GM12874 (cell line): ENCODE measurements around the gene PNCK.

Experiments used
- CTCF ChIP-seq: IDR thresholded peaks from 2 replicates; pipeline ENCODE4 v1.5.1; 2011; ENCODE audit warnings: low read depth, mild to moderate bottlenecking, control low read depth, low read length, moderate library complexity; ENCODE audit not compliant: insufficient read depth

PNCK gene

DNA sequence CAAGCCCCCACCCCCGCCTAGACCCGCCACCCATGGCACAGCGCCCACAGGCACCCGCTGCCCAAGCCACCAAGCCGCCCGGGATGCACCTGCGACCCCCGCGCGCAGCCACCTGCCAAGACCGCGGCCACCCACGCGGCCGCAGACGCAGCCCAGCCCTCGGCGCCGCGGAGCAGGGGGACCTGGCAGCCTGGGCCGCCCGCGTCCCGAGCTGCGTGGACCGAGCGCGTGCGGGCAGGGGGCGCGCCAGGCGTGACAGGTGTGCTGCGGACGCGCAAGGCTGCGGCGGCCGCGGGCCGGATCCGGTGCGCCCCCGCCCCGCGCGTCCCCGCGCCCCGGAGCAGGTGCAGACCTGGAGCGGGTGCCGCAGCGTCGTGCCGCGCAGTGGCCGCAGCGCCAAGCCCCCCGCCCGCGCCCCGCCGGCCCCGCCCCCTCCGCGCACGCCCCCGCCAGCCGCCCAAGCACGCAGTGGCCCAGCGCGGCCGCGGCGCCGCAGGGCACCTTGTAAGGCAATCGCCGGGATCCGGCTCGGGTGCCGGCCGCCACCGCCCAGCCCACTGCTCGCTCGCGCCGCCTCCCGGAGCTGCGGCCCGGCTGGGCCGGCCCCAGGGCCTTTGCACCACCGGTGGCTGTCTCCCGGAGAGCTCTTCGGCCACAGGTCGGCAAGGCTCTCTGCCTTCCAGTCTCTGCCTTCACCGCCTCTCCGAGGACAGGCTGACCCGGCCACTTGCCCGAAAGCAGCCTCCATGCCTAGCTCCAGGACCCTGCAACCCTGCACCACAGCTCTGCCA, at the start of gene PNCK:
Gene PNCK, minus strand, starts transcription at position 386 of the 791 bp plus-strand sequence. CDS start 737 bp downstream, outside the sequence.
- TF ChIP-seq CTCF: no peak

- TF ChIP-seq CTCF: no peak
Measured at GRCh38 chrX:153722704-153723350, 49.2 kb upstream of the PNCK start.

- no peak for TF ChIP-seq CTCF
Measured at GRCh38 chrX:153719701-153720100, 46.1 kb upstream of the PNCK start.

- TF ChIP-seq CTCF: no peak
Measured at GRCh38 chrX:153719238-153719637, 45.6 kb upstream of the PNCK start.

GRCh38 chrX:153717445-153717844, 43.8 kb upstream of the PNCK start:
- TF ChIP-seq CTCF: no peak

DNA sequence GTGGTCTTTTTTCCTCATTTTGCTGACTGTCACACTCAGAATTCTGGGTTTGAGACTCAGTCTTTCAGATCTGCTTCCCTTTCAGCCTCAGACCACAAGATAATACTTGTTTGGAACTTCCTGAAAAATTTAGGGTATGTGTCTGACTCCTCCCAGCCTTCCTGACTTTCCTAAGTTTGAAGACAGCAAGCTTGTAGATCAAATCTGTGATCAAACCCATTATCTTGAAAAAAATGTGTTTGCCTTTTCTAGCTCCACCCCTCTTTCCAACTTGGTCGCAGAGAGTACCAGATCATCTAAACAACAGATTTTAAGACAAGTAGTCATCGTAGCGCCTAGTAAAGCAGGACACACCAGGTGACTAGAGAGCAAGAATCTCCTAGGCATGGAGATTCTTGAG, 40.6 kb upstream of the PNCK start:
- no peak for TF ChIP-seq CTCF

GRCh38 chrX:153709726-153710674, 36.4 kb upstream of the PNCK start:
- no peak for TF ChIP-seq CTCF
